Measurements from ENCODE around the gene SLIT3.

Gene SLIT3

DNA sequence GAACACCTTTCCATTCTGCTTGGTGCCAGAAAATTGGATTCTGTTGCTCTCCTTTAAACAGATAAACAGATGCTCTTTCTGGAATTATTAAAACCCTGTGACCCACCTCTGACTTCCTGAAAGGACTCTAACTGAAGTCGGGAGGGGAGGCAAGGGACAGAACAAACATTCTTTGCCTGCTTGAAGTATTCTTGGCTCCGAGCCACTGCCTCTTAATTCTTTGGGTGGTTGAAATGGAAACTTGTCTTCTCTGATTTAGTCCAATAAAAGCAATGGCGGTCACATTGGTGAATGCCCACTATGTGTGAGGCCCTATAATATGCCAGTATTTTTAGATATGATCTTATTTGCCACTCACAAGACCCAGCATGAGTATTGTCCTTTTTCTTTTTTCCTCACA, 236.8 kb downstream of the SLIT3 start:
- no peak for DNase-seq

DNA sequence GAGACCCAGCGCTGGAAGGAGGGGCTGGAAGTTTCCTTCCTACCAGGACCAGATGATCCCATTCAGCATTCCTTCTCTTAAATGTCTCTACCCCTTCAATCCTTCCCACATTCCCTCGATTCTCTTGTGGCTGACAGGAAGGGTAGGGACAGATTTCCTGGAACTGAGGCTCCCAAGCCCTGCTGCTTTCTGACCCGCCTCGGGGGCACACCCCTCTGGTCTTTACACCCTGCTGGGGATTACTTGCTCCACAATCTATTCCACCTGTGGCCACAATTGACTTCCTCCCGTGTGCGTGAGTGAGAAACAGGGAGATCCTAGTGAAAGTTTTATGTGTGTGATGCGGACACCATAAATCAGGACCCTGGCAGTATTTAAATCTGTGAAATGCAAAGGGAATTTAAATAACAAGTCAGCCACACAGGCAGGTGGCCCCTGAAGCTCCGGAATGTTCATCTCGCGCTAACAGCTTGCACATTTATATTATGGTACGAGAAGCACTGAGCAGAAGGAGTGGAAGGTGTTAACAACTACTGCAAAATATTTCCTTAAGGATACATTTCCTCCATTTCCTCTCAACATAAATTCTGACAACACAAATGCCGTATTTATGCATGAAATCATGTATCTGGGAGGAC, 237.5 kb downstream of the SLIT3 start:
- no peak for DNase-seq

DNA sequence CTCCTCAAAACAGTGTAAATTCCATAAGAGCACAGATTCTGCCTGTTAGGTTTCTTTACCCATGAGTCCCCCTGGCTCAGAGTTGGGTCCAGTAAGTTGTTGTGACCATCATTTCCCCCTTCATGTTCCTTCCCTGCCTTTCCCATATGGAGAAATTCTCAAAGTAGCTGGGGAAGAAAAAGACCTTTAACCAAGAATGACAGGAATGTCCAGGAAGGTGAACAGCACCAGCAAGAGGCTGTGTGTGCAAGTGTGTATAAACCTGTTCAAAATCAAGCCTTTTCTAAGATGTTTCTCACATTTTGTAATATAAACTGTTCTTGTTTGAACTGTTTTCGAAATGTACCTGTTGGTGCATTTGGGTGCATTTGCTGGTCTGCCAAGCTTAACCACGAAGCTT, 238.2 kb downstream of the SLIT3 start:
- DNase-seq: no peak

DNA sequence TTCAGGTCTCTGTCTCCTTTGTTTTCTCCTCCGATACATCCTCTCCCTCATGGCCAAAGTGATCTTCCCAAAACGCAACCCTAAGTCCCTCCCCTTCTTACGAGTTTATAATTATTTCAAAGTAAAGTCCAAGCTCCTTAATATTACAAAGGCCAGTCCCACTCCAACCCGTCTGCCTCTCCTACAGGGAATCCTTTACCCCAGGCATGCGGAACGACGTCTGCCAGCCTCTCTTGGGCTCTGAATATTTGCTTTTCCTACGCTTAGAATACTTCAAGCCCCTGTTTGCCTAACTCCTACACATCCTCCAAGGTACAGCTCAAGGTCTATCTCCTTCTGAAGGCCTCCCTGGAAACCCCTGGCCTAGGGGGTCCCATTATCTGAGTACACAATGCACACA, 246.4 kb downstream of the SLIT3 start:
- DNase-seq: no peak

DNA sequence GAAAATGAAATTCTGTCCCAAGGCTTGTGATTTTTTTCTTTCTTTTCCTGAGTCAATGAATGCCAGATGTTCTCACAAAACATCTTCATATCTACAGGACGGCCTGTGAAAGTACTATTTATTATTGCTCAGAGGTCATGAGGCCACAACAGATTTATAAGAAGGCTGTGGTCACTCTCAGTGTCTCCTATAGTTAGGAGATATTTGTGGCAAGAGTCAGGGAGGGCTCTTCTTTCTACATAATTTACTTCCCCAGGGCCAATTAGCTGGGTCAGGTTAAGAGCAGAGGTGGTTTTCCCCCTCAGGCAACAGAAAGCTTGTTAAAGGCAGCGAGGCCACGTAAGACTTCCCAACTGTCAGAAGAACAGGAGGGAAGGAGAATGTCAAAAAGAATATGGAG, 248.7 kb downstream of the SLIT3 start:
- DNase-seq: no peak

DNA sequence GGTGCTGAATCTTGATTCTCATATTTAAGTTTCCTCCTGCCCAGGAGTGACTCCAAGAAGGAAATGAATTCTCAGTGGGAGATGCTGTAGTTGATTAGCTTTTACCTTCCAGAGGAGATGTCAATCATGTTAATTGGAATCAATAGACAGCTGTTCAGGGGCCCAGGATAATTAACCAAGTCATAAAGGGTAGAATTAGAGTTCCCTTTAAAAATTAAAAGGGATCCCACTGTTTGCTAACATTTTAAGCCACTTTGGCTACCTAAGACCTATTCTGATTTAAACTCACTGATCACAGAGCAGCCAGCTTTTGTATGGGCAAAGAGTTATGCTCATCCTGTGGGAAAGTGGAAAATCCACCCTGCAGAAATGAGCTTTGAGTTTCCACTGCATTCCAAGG, 249.6 kb downstream of the SLIT3 start:
- no peak for DNase-seq

DNA sequence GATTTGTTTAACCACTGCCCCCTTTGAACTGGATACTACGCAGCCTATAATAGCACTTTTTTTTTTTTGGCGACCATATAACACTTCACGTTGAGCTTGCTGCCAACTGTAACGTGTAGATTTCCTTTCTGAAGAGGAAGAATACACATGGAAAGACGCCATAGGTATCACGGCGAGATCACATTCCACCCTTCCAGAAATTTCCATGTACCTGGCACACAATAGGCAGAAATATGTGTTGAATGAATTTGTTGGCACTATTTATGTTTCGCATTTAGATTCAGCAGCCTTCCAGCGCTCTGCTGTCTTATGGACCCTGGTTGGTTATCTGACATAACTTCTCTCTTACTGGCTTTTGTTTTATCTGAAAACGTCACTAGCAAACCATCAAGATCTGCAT, 250.3 kb downstream of the SLIT3 start:
- no peak for DNase-seq

DNA sequence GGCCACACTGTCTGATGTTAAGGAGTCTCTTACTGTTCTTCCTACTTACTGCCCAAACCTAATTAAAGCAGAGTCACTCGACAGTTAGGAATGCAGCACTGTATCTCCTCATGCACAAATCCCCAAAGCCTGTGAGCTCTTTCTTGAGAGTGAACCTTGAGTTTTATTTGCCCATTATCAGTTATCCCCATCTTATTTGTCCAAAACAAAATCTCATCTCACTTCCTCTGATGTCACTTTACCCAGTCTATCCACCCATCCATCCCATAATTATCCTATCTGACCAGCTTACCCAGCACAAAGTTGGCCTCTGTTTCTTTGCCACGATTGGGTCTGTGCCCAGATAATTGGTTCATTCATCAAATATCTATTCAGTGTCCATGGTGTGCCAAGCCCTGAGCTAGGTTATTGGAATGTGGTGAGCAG, 250.8 kb downstream of the SLIT3 start:
- no peak for DNase-seq

DNA sequence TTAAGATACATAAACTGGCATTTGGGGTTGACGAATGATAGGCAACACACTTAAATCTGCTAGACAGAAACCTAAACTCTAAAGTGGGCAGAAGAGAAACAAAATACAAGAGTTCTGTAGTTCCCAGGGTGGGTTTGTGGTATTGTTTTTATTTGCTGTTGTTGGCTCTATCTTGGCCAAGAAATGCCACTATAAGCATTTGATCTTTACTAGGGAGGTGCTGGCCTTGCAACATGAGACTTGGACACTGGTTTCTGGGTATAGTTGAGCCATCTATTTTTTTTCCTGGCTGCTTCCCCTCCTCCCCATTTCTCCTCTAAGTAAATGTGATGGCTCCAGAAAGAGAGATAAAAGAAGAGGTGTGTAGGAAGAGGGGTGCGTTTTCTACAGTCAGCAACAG, 251.2 kb downstream of the SLIT3 start:
- DNase-seq: no peak

DNA sequence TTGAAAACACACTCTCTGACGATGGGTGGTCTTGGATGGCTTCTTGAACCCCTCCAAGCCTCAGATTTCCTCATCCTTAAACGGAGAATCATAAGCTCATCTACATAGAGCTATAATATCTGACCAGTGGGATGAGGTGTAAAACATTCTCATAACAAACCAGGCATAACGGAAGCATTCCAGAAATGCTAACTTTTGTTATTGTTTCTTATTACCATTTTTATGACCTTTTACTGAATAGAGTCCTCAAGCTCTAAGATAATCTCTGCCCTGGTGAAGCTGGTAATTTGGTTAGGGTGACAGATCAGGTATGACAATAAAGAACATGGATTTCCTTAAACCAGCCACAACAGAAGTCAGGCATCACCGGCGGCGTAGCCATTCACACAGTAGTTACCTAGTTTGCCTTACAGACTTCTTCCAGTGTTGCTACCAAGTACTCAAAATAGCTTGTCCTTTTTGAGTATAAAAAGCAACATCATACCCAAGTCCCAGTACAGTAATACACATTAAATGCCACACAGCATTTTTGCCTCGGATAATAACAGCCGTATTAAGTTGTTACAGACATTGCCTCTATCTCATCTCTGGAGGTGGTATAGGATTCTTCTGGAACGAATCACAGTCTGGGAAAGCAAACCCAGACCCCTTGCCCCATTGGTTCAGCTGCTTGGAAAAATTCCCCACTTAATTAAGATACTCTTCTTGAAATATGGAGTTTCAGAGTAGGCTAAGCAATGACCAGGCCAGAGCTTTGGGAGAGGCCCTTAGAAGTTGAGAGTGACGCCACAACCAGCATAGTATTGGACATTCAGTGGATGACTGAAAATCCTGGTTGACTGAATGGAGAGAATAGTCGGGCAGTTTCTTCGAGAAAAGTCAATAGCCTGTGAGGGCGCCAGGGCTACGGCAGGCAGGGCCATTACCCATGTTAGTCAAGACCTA, 252.5 kb downstream of the SLIT3 start:
- DNase-seq: no peak

DNA sequence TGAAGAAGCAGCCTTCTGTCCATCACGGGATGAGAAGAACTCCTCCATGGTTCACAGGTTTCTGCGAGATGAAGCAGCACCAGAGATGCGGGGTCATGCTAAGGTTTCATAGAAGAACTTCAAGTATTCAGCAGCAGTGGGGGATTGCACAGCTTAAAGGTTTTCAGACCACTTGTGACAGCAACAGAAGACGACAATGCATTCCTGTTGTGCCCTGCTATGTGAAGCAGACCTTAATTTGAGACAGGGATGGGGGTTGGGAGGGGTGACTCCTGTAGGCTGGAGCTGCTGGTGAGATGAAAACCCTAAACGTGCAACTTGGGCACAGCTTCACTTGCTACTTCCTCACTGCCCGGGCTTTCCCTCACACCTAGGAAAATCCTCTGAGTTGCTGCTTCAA, 256.0 kb downstream of the SLIT3 start:
- DNase-seq: no peak

DNA sequence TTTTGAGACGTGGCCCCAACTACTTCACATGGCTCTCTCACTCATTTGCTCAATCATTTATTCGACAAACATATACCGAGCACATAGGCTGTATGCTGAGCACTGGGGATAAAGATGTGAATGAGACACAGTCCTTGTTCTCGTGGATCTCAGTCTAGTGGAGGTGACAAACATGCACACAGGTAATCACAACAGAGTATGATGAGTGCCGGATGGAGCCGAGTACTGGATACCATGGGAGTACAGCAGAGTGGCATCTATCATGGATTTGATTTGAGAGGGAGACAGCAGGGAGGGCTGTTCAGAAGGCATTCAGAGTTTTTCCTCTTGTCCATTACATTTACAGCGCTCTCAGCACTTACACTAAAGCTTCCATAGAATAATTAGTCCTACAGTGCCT, 259.8 kb downstream of the SLIT3 start:
- no peak for DNase-seq

DNA sequence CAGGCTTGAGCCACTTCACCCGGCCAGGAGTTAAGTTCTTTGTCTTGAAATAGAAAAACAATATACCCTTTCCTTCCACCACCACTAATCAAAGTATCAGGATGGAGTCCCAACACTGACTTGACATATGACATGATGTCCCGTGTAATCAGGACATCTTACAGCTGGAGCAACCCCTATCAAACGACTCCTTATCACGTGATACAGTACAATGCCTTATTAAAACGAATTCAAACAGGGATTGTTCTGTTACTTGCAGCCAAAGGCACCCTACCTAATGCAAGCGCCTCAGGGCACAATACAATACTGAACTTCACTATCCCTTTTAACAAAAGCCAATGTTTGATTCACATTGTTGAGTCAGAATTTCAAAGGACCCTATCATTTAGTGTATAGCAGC, 261.3 kb downstream of the SLIT3 start:
- no peak for DNase-seq

DNA sequence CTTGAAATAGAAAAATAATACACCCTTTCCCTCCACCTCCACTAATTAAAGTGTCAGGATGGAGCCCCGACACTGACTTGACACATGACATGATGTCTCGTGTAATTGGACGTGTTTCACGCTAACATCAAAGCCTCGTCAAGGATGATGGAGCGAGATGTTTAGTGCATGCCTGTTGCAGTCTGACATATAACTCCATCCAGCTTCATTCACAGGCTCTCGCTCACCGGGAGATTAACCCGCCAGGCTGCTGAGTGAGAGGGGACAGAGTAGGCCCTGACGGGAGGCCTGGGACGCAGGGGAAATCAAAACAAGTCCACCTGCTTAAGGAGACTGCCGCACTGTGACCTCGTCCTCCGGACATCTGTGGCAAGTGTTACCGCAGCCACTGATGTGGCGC, 263.5 kb downstream of the SLIT3 start:
- no peak for DNase-seq

DNA sequence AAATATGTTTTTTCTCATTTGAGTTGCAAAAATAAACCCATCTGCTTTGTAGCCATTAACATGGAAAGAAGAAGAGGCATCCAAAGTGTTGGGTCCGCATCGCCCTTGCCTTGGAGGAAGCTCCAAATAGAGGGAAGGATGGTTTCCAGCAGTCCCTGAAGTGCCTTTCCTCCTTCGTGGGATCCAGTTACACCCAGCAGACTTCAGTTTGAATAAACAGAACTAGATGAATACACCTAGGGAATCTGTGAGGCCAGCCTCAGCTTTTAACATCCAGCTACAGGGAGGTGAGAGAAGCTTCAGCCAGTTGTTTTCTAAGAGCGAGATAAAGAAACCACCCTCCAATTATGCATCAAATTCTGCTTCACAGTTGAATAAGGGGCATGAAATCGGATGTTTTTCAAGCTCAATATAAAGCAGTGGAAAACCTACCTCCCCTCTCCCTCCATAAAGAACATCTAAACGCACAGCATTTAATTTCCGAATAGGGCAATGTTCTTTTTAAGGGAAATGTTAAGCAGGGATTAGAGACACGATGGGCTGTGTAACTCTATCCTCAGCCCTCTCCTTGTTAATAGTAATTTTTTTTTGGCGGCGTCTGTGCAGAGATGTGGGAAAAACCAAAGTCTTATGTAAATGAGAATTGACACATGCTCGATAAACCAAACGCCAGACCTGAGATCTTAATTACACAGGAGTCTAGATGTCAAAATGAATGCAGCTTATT, 264.7 kb downstream of the SLIT3 start:
- no peak for DNase-seq

DNA sequence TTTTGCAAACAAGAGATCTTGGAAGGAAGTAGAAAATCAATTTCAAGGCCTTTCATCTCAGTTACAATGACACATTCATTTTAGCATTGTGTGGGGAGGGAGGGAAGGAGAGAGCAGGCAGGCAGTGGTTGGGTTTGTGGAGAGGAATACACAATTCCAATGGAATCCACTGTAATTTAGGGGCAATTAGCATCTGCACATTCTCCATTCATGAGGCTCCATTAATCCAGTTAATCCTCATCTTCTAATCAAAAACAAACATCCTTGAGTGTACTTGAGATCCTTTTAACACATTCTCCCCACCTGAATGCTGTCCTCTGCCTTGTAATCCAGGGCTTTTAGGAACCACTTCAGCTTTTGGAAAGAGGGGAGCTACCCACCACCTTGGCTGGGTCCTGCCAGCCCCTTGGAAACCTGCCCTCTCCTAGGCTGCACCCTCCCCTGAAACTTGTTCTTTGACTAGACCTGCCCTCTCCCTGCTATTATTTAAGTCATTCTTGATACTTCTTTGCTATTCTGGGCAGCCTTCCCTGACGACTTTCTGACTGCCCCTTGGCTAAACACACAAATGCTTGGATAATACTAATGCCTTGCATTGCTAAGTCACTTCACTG, 271.2 kb downstream of the SLIT3 start:
- no peak for DNase-seq

DNA sequence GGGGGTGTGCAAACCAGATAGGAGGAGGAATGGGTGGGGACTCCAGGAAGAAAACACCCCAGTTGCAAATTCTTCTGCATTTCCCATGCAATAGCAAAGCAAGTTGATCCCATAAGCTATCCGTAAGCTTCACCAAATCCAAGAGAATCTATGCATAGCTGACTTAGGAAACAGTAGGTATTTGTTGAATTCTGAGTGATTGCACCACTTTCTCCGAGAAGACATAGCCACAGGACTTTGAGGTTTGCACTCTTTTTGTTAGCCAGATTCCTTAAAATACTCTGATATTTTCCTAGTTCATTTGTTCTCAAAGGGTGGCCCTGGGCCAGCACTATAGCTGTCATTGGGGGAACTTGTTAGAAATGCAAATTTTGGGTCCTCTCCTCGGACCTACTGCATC, 271.9 kb downstream of the SLIT3 start:
- DNase-seq: no peak

DNA sequence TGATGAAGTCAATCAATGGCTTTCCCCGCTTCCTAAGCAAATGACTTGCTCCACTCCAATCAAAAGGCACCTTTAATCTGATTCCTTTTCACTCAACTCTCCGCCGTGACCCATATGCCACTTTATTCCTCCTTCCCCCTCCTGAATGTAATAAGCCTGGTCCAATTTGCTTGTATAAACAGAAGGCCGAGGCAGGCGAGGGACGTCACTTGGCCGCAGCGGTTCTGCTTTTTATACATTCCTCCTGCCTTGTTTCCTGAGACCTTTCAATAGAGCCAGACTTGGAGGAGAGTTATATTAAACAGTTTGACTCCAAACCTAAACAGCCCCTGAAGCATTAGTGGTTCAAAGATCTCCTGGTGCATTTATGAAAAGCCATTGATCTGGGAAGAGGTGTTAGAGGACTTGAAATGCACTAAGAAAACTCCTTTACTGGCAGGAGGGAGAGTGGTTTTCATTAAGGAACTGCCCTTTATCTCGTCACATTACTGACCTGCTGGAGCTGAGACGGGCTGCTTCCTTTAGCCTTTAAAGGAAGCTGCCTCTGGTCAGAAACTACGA, 273.4 kb downstream of the SLIT3 start:
- no peak for DNase-seq

DNA sequence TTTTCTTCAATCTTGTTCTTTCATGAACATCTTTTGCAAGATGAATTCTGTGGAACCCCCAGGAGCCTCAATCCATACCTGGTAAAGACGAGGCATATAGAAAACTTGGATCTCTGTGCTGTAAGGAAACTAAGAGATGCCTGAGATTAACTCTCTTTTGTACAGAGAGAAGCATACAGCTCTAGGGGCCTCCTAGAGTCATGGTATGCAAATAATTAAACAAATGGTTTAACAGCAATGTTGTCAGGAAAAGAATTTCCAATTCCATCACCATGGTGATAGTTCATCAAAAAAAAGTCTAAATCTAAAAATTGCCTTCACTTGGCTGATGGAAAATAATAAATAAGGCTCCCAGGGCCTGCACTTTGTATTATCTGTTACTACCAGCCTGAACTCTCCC, 275.4 kb downstream of the SLIT3 start:
- no peak for DNase-seq

DNA sequence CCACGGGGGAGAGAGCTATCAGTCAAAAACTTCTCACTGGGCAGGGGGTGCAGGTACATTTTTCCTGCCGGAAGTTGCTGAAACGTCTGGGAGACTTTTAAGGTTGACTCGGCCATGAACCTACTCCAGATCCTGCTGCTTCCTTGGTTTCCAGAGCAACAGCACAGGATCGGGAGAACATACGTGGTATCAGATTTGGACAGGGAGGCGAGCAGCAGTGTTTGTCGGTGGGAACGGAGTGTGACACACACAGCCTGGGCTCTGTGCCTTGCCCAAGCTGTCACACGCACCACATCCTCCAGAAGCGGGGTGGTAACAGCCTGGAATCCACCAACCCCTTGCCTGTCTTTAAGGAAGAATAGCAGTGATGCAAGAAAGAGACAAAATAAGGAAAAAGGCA, 276.5 kb downstream of the SLIT3 start:
- no peak for DNase-seq

DNA sequence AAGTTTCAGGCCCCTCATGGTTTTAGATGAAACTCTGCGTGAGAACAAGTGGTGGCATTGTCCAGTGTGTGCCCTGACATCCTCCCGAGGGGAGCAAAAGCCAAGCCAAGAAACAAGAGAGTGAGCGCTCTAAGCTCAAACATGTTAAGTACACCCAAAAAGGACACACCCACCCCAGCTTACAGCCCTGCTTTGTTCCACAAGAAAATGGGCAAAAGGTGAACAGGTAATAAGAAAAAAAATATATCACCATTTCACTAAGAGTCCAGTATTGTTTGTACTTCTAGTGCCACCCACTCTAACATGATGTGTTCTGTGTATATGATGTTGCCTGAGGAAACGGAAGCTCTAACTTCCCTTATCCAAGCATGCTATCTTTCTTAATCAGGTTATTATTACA, 278.2 kb downstream of the SLIT3 start:
- DNase-seq: no peak

DNA sequence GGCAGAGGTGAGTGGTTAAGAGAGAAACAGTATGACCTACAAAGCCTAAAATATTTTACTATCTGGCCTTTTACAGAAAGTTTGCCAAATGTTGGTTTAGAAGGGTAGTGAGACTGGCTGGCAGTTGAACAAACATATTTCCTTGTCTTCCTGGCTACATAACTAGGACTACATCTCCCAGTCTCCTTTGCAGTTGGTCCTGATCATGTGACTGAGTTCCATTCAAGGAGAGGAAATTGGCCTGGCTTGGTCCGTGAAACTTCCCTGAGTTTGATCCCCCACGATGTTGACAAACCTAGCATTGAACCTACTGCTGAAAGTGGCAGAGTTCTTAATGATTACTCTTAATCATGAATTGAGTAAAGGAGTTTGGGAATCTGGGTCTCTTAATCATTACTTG, 280.8 kb downstream of the SLIT3 start:
- DNase-seq: no peak

DNA sequence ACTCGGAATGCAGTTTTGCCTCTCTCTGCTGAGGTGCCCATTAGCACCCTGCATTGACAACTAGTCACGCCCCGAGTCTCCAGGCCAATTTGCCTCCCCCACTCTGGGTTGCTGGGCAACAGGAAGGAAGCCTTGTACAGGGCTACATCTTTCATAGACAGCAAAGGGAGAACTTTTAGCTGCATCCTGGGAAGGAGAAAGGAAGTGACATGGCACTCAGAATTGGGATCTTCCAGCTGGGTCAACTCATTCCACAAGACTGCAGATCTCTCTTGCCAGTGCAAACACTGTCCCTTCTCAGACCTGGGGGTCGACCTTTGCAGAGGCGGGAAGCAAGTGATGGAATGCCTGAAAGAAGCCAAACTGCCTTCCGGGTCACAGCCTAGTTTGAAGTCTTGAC, 282.0 kb downstream of the SLIT3 start:
- DNase-seq: no peak

All from activated CD4-positive, alpha-beta T cell treated with anti-CD3 and anti-CD28 coated beads, Interleukin-2, amount 50 U/mL, for 48 hours (primary cell).